Stimulated activated CD4-positive, alpha-beta T cell treated with anti-CD3 and anti-CD28 coated beads, Interleukin-15, amount 100 ng/mL, for 1 hour (primary cell): ENCODE data around the gene TSEN54.

Experiments
- DNase-seq, 2 donors: peaks; one replicate each; pipeline ENCODE4 v3.0.0-alpha.2; 2020; ENCODE audit warnings: low read depth in 1 of 2, low spot score in 1 of 2

TSEN54 gene

GRCh38 chr17:75488693-75489510 lies 27.4 kb upstream of the TSEN54 start:
- DNase-seq: no peak

GRCh38 chr17:75489511-75489955 lies 26.8 kb upstream of the TSEN54 start:
- no peak for DNase-seq

- no peak for DNase-seq
These were observed 26.1 kb upstream of the TSEN54 start for GRCh38 chr17:75490173-75490743.

GRCh38 chr17:75490953-75491649 lies 25.2 kb upstream of the TSEN54 start:
- no peak for DNase-seq

- no peak for DNase-seq
These were observed 24.6 kb upstream of the TSEN54 start for GRCh38 chr17:75491680-75492079.

GRCh38 chr17:75492555-75493168 lies 23.7 kb upstream of the TSEN54 start:
- no peak for DNase-seq

GRCh38 chr17:75493476-75494129 lies 22.7 kb upstream of the TSEN54 start:
- no peak for DNase-seq

GRCh38 chr17:75494326-75494877 lies 21.9 kb upstream of the TSEN54 start:
- DNase-seq: no peak

- DNase-seq: no peak
These were observed 20.3 kb upstream of the TSEN54 start for GRCh38 chr17:75496005-75496404.

GRCh38 chr17:75498039-75498725 lies 18.1 kb upstream of the TSEN54 start:
- DNase-seq: no peak

GRCh38 chr17:75498726-75499213 lies 17.6 kb upstream of the TSEN54 start:
- DNase-seq: no peak

- DNase-seq: no peak
These were observed 16.9 kb upstream of the TSEN54 start for GRCh38 chr17:75499313-75500022.

GRCh38 chr17:75500419-75501216 lies 15.7 kb upstream of the TSEN54 start:
- no peak for DNase-seq

- no peak for DNase-seq
These were observed 14.8 kb upstream of the TSEN54 start for GRCh38 chr17:75501378-75502071.

- no peak for DNase-seq
These were observed 14.1 kb upstream of the TSEN54 start for GRCh38 chr17:75502072-75502720.

- no peak for DNase-seq
These were observed 13.5 kb upstream of the TSEN54 start for GRCh38 chr17:75502721-75503329.

- DNase-seq: no peak
These were observed 12.9 kb upstream of the TSEN54 start for GRCh38 chr17:75503337-75503950.
